Non-pigmented ciliary epithelial cell (primary cell): ENCODE data around the gene KL.

ENCODE experiments used
- DNase-seq: peaks from one replicate; pipeline ENCODE4 v3.0.0-alpha.2; 2010; ENCODE audit warnings: low read depth

The KL gene

DNA sequence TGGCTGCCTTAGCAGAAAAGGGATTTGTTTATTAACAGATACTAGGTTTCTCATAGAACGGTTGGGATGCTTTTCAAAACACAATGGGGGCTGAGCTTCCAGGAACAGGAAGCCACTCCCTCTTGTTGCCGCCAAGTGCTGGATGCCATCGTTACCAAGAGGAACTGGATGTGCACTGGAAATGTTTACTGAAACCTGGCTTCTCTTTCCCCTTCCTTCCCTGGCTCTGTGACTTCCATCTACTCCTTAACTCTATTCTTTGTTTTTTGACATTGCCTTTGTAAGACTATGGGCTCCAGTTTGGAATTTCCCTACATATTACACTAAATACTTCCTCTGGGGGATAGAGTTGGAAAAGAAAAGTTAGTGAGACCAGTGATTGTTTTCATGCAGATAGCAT lies 11.7 kb upstream of the KL start:
- DNase-seq: no peak

DNA sequence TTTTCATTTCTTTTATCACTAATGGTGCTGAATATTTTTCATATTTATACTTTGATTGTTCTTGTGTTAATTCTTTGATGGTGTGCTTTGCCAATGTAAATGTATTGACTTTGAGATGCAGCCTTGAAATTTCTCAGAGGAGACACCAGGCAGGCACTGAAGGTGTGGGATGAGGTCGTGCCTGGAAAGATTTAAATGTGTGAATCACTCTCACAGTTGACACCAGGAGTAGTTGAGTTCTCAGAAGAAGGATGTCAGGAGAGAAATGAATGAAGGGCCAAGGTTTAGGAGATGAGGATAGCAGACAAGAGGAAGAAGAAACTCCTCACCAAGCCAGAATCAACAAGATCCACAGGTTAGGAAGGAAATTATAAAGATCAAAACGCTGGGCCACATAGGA lies 10.1 kb upstream of the KL start:
- DNase-seq: no peak

DNA sequence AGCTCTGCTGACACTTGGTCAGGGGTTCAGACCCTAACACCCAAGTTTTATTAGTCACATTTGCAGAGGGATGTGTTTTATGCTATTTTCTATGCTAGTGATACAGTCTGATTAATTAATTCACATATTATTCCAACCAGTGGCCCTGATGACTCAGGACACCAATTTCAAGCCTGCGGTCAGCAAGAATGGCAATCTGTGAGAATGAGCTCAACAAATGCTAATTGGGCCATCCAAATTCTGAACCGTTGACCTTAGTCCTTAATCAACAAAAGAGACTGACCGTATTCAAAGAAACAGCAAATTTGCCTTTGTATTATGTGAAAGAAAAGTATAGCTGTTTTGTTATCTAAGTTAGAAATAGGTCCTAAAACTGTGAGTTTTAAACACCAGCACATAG lies 9.6 kb upstream of the KL start:
- no peak for DNase-seq

DNA sequence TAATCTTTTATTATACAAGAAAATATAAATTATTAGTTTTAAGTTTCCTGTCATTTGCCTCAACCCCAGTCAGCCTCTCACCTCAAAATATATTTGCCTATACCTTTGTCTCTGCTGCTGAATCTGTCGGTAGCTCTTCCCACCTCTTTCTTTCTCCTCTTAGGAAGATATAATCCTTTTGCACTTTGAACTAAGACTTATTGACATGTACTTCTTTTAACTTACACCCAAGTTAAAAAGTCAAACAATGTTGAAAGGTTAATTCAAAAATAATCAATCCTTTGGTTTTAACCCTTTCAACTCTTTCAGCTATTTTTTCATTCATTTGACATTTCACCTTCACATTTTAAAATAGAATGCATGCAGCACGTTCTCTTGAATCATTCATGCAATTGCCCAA lies 9.0 kb upstream of the KL start:
- DNase-seq: no peak

DNA sequence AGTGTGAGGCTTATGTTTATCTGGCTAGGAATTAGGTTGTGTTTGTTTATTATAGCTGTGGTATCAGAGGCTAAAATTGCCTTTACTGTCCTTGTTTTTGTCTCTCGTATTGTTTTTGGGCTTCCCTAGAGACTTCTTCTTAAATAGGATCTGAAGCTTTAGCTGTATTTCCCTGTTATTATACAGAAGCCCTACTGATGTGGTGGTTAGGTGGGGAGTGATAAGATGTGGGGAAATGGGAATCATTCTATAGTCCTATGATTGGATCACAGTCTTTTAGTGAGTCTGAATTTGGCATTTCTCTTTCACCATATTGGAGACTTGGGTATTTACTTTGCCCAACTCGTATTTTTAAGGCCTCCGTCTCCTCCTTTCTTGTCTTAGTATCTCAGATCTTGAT lies 8.3 kb upstream of the KL start:
- no peak for DNase-seq

DNA sequence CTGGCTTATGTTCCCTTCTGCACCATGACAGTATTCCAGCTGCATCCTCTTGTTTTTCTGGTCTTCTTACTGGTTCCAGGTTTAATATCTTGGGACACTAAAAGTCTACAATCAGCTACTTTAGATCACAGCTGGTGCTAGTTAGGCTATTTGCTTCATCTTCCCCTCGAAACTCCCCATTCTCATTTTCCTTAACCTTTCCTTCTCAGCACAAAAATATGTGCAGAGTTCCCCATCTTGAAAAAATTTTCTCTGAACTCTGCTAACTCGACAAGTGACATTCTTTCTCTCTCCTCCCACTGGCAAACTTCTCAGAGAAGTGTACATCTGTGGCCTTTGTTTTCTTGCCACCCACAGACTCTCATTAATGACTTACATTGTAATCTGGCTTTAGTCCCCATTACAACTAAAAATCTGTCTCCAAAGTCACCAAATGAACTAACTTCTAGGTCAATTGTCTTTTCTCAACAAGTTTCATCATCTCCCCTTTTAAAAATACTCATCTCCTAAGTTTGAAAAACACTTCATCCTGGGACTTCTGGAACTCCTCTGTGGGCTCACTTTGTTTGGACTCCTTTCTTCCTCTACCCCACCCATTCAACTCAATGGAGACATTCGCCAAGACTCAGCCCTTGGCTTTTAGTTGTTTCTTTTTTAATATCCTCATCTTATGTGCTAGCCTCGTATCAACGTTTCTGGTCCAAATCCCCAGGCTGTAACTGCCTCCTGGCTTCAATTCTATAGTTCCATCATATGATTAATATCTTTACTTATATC lies 7.1 kb upstream of the KL start:
- no peak for DNase-seq

DNA sequence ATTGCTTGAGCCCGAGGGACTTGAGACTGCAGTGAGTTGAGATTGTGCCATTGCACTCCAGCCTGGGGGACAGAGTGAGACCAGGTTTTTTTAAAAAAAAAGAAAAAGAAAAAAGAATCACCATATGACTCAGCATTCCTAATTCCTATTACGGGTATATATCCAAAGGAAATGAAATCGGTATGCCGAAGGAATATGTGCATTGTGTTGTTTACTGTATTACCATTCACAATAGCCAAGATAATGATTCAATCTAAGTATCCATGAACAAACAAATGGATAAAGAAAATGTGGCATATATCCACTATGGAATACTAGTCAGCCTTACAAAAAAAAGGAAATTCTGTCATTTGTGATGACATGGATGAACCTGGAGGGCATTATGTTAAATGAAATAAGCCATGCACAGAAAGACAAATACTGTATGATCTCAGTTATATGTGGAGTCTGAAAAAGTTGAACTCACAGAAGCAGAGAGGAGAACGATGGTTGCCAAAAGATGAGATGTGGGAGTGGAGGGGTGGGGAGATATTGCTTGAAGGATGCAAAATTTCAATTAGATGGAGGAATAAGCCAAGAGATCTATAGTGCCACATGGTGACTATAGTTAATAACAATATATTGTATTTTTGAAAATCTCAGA lies 4.3 kb upstream of the KL start:
- DNase-seq: no peak

DNA sequence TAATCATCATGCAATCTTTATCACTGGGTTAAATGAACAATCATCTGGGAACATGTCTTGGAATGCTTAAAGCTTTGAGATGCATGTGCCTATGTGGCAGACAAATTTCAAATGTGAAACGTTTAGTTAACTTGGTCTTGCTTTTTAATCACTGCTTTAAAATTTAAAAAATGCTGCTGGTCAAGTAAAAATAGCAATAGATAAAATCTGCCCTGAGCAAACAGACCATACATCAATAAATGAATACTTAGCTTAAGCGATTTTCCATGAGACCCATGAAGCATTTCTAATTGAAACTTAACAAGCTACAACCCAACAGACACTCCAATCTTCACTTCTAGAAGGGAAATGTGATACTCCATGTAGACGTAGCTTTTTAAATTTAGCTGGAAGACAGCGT lies 1.9 kb upstream of the KL start:
- no peak for DNase-seq

DNA sequence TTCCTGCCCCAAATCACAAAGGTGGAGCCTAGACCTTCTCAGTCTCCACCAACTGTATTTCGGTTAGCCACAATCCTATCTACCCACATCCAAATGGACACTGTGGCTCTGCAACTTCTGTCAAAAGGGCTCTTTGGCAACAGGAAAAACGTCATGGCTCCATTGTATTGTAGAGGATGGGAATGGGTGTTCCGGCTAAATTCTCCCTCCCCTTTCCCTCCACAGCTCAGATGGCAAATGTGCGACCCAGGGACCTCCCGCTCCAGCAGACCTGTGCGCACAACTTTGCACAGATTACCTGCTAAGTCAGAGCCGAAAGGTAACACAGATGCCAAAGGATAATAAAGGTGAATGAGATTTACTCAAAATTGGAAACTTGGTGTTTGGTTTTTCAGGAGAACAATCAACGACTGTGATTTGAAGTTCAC lies 968 bp upstream of the KL start:
- DNase-seq: no peak

DNA sequence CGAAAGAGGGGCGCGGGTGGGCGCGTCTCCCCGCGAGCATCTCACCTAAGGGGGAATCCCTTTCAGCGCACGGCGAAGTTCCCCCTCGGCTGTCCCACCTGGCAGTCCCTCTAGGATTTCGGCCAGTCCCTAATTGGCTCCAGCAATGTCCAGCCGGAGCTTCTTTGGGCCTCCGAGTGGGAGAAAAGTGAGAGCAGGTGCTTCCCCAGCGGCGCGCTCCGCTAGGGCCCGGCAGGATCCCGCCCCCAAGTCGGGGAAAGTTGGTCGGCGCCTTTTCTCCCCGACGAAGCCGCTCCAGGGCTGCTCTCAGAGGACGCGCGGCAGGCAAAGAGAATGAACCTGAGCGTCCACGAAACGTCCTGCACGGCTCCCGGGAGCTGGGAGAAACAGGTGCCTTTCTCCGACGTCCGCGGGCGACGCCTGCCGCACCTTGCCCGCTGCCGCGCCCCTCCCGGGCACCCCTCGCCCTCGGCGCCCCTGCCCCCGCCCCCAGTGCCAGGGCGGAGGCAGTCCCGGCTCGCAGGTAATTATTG lies 366 bp upstream of the KL start:
- no peak for DNase-seq

DNA sequence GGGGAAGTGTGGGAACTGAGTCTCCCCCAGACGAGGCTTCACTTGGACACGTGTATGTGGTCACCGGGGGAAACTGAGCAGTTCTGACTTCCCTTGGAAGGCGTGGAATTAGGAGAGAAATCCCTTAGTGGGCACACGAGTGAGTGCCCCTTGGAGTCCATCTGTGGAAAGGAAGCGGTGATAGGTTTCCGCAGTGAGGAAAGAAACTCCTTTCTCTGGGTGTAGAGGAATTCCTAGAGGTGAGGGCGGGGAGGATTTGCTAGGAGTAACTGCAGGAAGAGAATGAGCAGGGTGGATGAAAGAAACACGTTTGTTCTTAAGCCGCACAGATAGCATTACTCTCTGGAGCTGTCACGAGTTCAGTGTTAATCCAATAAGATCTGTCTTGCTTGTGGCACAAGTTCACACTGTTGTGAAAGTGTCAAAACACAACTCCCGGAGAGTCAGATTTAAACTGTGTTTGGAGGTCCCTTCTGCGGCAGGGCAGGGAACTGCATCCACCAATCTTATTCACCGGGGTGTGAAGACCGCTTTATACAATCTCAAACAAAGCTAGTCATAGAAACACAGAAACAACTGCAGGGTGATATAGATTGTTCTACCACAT lies 1.2 kb downstream of the KL start:
- DNase-seq: no peak

DNA sequence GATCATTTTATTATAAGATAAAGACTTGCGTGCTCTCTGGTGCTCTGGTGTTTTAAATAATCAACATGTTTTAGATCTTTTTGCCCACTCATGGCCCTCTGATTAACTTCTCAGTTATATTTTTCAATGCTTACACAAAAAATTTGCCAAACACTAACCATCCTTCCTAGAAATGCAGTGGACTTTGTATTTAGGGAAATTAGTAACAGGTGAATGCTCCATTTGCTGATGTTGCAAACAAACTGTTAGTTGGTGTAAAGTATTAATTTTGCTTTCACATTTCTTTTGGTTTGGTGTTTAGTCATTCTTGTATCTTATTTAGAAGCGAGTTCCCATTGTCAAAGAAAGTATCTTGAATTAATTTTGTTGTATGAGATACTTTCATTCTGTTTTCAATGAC lies 2.7 kb downstream of the KL start:
- DNase-seq: no peak

DNA sequence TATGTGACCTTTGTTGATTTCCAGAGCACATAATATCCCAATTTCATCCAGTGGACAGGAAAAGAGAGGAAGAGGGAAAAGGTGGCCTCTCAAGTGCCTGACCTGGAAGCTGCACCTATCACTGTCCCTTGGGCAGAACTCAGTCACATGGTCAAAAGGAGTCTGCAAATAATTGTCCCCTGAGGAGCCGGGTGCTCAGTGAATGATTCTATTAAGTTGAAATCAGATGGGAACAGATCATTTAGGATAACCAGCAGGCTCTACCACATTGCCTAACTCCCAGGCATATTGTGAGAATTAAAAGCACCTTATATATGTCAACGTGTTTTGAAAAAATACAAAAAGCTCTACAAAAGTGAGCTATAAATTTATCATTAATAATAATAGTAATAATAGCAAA lies 6.8 kb downstream of the KL start:
- no peak for DNase-seq

DNA sequence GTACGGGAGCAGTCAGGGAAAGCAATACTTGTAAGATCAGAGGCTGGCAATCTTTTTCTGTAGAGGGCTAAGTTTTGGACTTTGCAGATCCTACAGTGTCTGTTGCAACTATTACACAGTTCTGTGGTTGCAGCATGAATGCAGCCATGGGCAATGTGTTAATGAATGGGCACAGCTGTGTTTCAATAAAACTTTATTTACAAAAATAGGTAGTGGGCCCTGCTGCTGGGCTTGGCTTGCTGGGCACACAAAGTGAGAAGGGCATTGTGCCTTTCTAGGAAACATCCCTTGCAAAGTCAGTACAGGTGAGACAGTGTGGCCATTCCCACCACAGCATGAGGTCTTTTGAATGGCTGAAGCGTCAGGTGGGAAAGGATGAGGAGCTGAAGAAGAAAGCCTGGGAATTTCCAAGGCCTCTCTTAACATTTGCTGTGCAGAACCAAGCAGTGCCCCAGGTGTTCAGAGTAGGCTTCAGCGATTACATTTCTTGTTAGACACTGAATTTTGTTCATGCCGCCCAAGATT lies 9.1 kb downstream of the KL start:
- DNase-seq: no peak

DNA sequence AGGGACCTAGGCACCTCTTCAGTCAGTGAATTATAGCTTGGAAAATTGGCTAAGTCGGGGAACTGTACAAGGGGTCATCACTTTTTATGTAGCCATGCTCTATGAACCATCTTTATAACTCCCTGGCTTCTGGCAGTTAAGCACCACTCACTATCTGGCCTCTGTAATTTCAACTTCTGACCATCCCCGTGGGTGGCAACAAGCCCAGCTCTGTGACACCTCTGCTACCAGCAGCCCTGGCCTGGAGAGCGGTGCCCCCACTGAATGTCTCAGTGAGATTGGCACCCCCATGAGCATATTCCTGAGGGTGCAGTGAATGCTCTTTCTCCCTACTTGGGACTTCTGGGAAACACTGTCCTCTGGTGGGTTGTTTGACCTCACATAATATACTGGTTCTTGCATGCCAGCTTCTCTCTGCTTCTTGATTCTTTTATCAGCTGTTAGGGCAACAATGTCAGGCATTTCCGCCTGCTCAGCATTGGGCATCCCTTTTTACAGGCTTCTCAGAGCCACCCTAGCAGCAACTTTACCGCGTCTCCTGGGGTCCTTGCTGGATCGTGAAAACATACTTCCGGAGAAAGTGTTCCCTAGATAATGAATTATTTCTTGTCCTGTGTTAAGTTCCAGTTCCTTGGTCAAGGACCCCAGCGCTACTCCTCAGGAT lies 10.4 kb downstream of the KL start:
- no peak for DNase-seq

DNA sequence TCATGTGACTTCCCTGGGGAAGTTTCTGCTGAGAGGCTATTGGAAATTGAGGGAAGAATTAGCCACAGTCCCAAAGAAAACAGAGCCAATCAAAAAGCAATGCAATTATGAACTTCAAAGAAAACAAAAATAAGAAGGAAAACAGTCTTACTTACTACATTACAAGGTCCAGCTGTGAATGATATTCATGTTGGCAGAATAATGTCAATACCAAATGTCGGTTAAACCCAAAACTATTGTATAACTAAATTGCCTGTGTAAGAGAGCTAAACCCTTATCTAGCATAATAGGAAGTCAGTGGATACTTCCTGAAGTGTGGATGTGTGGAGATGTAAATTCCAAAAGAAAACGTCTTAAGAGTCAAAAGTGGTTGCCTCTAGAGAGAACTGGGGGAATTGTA lies 12.4 kb downstream of the KL start:
- DNase-seq: no peak

DNA sequence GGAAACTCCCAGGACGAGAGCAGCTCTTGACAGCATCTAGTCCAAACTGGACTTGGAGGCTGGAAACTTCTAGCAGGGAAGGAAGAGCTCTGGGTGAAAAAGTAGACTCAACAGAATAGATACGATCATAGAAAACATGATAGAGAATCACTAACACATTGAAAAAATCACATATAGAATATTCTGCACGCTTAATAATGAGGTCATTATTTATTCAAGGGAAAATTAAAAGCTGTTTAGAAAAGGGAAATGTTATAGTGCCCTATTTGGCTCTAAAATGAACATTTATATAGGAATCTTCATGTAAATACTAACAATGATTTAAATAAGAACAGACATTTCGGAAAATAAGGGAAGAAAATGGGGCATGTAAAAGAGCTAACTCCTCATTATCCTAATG lies 15.1 kb downstream of the KL start:
- DNase-seq: no peak

DNA sequence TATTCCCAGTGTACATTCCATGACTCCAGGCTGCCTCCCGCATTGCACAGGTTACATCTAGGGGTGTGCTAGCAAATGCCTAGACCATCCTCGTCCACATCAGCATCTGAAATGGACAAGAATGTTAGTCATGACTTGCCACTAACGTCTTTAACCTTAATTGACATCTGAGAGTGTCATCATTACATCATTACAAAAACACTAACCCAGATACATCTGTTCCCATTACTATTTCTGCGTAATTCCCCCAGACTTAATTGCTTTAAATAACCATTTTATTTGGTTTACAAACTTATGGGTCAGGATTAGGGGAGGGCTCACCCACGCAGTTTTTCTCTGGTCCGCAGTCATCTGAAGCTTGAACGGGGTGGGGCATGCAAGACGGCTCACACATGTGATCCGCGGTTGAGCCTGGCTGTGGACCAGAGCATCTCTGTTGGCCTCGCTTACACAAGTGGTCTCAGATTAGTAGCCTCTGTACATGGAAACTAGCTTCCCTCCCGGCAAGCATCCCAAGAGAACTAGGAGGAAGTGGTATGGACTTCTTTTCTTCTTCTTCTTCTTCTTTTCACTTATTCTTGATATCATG lies 15.9 kb downstream of the KL start:
- no peak for DNase-seq

DNA sequence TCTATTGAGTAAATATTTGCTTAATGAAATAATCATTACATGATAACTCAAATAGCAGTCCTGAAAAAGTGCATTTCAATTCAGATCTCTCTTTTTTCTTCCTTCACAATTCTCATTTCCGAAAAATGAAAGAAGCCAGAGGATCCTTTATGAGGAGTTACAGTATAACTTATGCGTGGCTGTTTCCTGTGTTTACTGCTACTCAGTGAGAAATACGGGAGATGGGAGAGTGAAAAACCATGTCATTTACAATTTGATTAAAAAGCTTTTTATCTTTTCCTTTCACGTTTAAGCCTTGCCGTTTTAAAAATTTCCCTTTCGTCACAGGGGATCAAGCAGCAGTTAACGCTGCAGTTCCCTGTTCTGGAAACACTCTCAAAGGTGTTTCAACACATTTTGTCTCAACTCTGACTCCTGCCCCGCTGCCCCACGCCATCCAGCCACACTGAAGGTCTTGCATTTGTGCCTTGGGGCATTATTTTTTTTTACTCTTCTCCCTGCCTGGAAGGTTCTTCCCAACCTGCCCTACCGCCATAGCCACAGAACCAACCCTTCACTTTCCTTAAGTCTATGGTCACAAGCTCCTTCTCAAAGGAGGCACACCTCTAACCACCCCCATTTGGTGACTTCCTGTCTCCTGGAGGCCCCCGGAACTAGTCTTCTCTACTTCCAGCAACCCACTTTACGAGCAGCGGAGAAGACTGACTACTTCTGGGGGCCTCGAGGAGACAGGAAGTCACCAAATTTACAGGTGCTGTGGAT lies 17.0 kb downstream of the KL start:
- no peak for DNase-seq

DNA sequence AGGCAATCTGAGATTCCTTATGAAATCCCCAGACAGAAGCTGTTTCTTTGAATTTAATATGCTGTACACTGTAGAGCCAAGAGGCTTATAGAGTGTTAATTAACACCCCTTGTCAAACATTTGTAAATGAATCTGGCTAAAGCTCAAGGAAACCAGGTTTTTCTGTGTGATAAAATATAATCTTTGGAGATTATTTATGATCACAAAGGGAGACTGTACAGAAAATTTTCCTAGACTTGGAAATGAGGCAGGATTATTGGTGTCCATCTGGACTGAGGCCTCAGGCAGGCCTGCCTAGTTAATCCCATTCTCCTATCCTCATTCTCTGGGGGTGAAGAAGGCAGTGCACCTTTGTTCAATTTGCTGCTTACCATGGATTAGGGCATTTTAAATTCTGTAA lies 17.8 kb downstream of the KL start:
- DNase-seq: no peak

DNA sequence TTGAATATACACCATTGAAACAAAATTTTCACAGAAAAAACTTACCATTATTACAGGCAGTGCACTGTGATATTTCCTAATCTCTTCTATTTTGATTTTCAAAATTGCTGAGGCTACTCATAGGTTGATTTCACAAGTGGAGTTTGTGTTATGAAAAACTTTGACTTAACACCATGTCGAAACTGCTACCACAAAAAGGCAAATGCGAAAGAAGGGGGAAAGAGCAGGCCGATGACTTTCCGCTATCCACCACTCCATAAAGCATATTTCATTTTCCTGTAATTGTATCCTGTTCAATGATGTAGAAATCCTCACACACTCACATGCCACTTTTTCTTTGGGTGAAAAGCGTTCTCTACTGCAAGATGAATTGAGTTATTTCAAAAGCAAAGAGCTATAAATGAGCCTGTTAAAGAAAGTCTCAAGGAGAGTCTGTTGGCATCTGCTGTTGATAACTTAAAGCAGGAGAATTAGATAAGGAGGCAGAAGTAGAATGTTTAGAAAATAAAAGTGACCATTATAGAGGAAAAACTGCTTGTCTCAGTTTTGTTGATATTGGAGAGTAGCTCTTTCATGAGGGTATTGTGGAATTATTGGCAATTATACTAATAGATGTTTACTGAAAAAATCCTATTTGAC lies 18.8 kb downstream of the KL start:
- no peak for DNase-seq
